OCI-LY7 (cell line): ENCODE data around the gene NACC1. TPM values are rescaled to one million over a fixed set of nuclear protein-coding genes. Genes with fewer than 3 reads are reported as not detected.

ENCODE experiments used
- BruUV-seq: library from RNA; stranded (reverse); fragments of 400-500 nt; replicated peaks from 2 replicates; lab custom pipeline; 2021; lab: Mats Ljungman, UMichigan
- CTCF ChIA-PET: fragments of 300-600 bp; sonication (Branson Sonifier 250); formaldehyde crosslinking; loops from one replicate; lab custom pipeline; 2022; ENCODE audit warnings: antibody characterized with exemption; ENCODE audit not compliant: unreplicated experiment; lab: Charles Lee
- POLR2A ChIA-PET: fragments of 300-600 bp; sonication (Branson Sonifier 250); formaldehyde crosslinking; loops from one replicate; lab custom pipeline; 2022; ENCODE audit warnings: antibody characterized with exemption; lab: Charles Lee
- DNase-seq: peaks from one replicate; pipeline ENCODE4 v3.0.0-alpha.2; 2015; ENCODE audit warnings: low spot score
- H2AFZ ChIP-seq: fragments of 200-600 bp; sonication (generic), shearing (Covaris generic); 2 replicates; pipeline ENCODE4 v1.6.1; 2014; ENCODE audit warnings: mild to moderate bottlenecking, antibody characterized with exemption, low read length, moderate library complexity
- H3K27ac ChIP-seq: fragments of 200-600 bp; sonication (generic); 2 replicates; pipeline ENCODE4 v1.5.1; 2014; ENCODE audit warnings: mixed run types, low read depth, mild to moderate bottlenecking, moderate library complexity, low read length, inconsistent platforms; ENCODE audit not compliant: poor library complexity, severe bottlenecking
- H3K36me3 ChIP-seq: fragments of 200-600 bp; sonication (generic); 2 replicates; pipeline ENCODE4 v1.6.1; 2014; ENCODE audit warnings: mild to moderate bottlenecking, antibody characterized with exemption, low read length, moderate library complexity, mixed read lengths; ENCODE audit not compliant: insufficient read depth
- H3K4me1 ChIP-seq: fragments of 200-600 bp; sonication (generic); 2 replicates; pipeline ENCODE4 v1.5.1; 2014; ENCODE audit warnings: mild to moderate bottlenecking, low read length; ENCODE audit not compliant: insufficient read depth, poor library complexity, severe bottlenecking
- H3K4me2 ChIP-seq: fragments of 200-600 bp; sonication (generic); 2 replicates; pipeline ENCODE4 v1.6.1; 2014; ENCODE audit warnings: mild to moderate bottlenecking, low read length
- H3K4me3 ChIP-seq: fragments of 200-600 bp; sonication (generic); 2 replicates; pipeline ENCODE4 v1.5.1; 2014; ENCODE audit warnings: mild to moderate bottlenecking, low read depth, low read length; ENCODE audit not compliant: poor library complexity, severe bottlenecking
- H3K79me2 ChIP-seq: fragments of 200-600 bp; sonication (generic); 2 replicates; pipeline ENCODE4 v1.6.1; 2016; ENCODE audit warnings: low read depth, mild to moderate bottlenecking, low read length, moderate library complexity, mixed read lengths; ENCODE audit not compliant: insufficient read depth
- H3K9me2 ChIP-seq: fragments of 200-600 bp; sonication (generic); 2 replicates; pipeline ENCODE4 v1.6.1; 2016; ENCODE audit warnings: mild to moderate bottlenecking, low read length, mixed read lengths; ENCODE audit not compliant: insufficient read depth
- H3K9me3 ChIP-seq: fragments of 200-600 bp; sonication (generic); 2 replicates; pipeline ENCODE4 v1.6.1; 2014; ENCODE audit warnings: mild to moderate bottlenecking, mixed run types, low read length, mixed read lengths
- H4K20me1 ChIP-seq: fragments of 200-600 bp; sonication (generic); 2 replicates; pipeline ENCODE4 v1.6.1; 2014; ENCODE audit warnings: mild to moderate bottlenecking, antibody characterized with exemption, low read length, moderate library complexity, mixed read lengths; ENCODE audit not compliant: insufficient read depth
- EZH2phosphoT487 ChIP-seq: fragments of 200-600 bp; sonication (generic); IDR thresholded peaks from 2 replicates; pipeline ENCODE4 v1.6.1; 2018; ENCODE audit warnings: low read depth, borderline replicate concordance, mild to moderate bottlenecking, mixed run types, antibody characterized with exemption, low read length, moderate library complexity, mixed read lengths
- intact Hi-C: fragments of 100-400 bp; cut with micrococcal nuclease; formaldehyde crosslinking; loops from one replicate; pipeline ENCODE4 v1.10.0; 2022; ENCODE audit not compliant: unreplicated experiment
- total RNA-seq, 2 experiments: library from RNA; depleted of rRNA in 1 of 2; stranded (reverse); fragments of >200 nt in 1 of 2; shearing (Covaris generic) in 1 of 2; gene quantifications; 2 replicates each; pipeline ENCODE4 v1.2.3, GENCODE V29; 2014 to 2022
- TF ChIP-seq, protein P1 (sequence below): fragments of 200-600 bp; sonication (generic); conservative IDR thresholded peaks from 2 replicates; pipeline ENCODE4 v1.5.1; 2014; ENCODE audit warnings: mild to moderate bottlenecking, antibody characterized with exemption, low read length, moderate library complexity, mixed read lengths

The NACC1 gene
- total RNA-seq, 2 experiments from 2014 or later: 52.9 to 56.3 TPM

- TF ChIP-seq EZH2phosphoT487: no peak
- peaks cover 13% of the 10 kb centered on the region for H3K4me1 ChIP-seq
- H3K27ac ChIP-seq: no peak overlapping the region
- POLR2A ChIA-PET: no interaction called here
- no peak overlapping the region for H3K4me3 ChIP-seq
- no peak for DNase-seq
- no TSS peak for BruUV-seq
- no peaks in the 10 kb centered on the region for H3K9me2 ChIP-seq
- intact Hi-C loops: loop anchor here (5.0 kb wide), 1 partner anchor 58 kb away; no protein-coding TSS in a partner anchor
- H3K9me3 ChIP-seq: no peaks in the 10 kb centered on the region
- no peaks in the 10 kb centered on the region for H3K79me2 ChIP-seq
- no peaks in the 10 kb centered on the region for H4K20me1 ChIP-seq
- no peak overlapping the region for H3K4me2 ChIP-seq
- CTCF ChIA-PET: interaction anchor here (0.5 kb wide), 1 partner anchor 97 kb away, joined by 3 read pairs; no protein-coding TSS in a partner anchor
- H2AFZ ChIP-seq: no peak overlapping the region
- no peaks in the 10 kb centered on the region for H3K36me3 ChIP-seq
These were observed 28.1 kb upstream of the NACC1 start for GRCh38 chr19:13089857-13090507.

DNA sequence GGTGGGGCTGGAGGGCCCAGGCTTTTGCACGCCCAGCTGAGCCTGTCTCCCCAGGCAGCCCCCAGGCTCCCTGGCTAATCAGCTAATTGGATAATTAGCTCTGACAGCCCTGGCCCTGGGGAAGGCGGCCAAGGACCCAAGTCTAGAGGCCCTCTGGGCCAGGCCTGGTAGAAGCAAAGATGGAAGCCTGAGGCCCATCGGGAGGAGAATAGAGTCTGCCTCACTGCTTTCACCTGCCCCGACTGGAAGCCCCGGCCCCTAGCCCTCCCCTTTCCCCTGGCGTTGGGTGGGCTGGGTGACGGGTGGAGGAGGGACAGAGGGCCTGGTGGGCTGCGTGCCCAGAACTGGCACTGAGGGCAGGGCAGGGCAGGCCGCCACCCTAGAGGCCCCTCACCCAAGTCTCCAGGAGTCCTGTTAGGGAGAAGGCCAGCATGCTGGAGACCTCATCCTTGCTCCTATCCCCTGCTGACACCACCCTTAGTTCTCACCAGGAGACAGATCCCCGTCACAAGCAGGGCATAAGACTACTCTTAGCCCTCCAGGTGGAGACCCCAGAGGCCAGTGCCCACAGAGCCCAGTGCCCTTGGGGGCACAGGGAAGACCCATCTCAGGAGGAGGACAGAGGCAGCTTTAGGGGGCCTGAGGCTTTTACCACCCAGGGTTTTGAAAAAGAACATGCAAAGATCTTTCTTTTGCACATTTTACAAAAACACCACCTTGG is 27.4 kb upstream of the NACC1 start:
- Histone ChIP-seq H3K4me3 (no peak overlapping the region), H3K79me2 (no peaks in the 10 kb centered on the region), H4K20me1 (no peaks in the 10 kb centered on the region), H3K36me3 (no peaks in the 10 kb centered on the region), H3K9me2 (no peaks in the 10 kb centered on the region), H2AFZ (no peak overlapping the region), H3K4me1 (peaks cover 20% of the 10 kb centered on the region), H3K27ac (no peak overlapping the region), H3K4me2 (no peak overlapping the region), H3K9me3 (no peaks in the 10 kb centered on the region)
- no TSS peak for BruUV-seq
- intact Hi-C loops: loop anchor here (5.0 kb wide), 1 partner anchor 58 kb away; no protein-coding TSS in a partner anchor
- POLR2A ChIA-PET: no interaction called here
- CTCF ChIA-PET: interaction anchor here (0.5 kb wide), 1 partner anchor 10 kb away, joined by 11 read pairs; no protein-coding TSS in a partner anchor
- TF ChIP-seq, protein P1, sequence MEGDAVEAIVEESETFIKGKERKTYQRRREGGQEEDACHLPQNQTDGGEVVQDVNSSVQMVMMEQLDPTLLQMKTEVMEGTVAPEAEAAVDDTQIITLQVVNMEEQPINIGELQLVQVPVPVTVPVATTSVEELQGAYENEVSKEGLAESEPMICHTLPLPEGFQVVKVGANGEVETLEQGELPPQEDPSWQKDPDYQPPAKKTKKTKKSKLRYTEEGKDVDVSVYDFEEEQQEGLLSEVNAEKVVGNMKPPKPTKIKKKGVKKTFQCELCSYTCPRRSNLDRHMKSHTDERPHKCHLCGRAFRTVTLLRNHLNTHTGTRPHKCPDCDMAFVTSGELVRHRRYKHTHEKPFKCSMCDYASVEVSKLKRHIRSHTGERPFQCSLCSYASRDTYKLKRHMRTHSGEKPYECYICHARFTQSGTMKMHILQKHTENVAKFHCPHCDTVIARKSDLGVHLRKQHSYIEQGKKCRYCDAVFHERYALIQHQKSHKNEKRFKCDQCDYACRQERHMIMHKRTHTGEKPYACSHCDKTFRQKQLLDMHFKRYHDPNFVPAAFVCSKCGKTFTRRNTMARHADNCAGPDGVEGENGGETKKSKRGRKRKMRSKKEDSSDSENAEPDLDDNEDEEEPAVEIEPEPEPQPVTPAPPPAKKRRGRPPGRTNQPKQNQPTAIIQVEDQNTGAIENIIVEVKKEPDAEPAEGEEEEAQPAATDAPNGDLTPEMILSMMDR: no peak
- TF ChIP-seq EZH2phosphoT487: no peak
- no peak for DNase-seq

DNA sequence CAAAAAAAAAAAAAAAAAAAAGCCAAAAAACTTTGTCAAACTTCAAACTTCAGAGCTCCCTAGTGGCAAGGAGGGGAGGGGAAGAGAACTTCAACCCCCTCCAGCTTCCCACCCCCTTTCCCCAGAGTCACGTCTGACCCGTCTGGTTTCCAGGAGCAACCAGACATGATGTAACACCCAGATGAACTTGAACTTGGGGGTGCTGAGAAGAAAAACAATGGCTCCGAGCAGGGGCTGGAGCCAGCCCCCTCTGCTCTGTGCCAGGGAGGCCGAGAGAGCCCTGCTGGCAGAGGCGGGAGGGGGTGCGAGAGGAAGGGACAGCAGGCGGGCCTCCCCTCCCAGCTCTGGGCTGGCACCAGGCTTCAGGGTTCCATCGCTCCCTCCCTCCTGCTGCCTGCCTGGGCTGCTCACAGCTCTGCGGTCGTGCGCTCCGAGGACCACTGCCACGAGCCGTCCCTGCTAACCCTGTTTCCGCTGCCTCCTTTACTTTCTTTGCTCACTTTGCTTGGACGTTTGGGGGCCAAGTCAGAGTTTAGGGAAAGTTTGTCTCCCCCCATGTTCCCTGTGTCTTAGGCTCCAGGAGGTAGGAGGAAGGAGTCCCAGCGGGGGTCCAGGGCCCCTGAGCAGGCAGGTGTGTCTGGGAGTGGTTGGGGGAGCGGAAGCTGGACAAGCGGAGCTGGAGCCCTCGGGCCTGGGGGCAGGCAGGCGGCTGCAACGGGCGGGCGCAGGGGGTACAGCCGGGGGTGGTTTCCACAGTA is 26.5 kb upstream of the NACC1 start:
- BruUV-seq: no TSS peak
- intact Hi-C loops: loop anchor here (5.0 kb wide), 1 partner anchor 59 kb away; no protein-coding TSS in a partner anchor
- Histone ChIP-seq H4K20me1 (no peaks in the 10 kb centered on the region), H2AFZ (no peak overlapping the region), H3K27ac (no peak overlapping the region), H3K4me2 (no peak overlapping the region), H3K79me2 (no peaks in the 10 kb centered on the region), H3K4me1 (peaks cover 29% of the 10 kb centered on the region), H3K9me3 (no peaks in the 10 kb centered on the region), H3K9me2 (no peaks in the 10 kb centered on the region), H3K36me3 (no peaks in the 10 kb centered on the region), H3K4me3 (no peak overlapping the region)
- TF ChIP-seq, protein P1: no peak
- no peak for TF ChIP-seq EZH2phosphoT487
- CTCF ChIA-PET: interaction anchor here (0.5 kb wide), 1 partner anchor 9 kb away, joined by 11 read pairs; no protein-coding TSS in a partner anchor
- POLR2A ChIA-PET: interaction anchor here (0.7 kb wide), 1 partner anchor 33 kb away, joined by 3 read pairs; no protein-coding TSS in a partner anchor
- DNase-seq: no peak
